ENCODE data around the gene RNF13. TPM values are rescaled to one million over a fixed set of nuclear protein-coding genes. Genes with fewer than 3 reads are reported as not detected.

The RNF13 gene
- total and polyA plus RNA-seq, 2 donors (not counting 3 experiments of a cell fraction or from before 2014, with no cell fraction given): 16.4 to 27.1 TPM

DNA sequence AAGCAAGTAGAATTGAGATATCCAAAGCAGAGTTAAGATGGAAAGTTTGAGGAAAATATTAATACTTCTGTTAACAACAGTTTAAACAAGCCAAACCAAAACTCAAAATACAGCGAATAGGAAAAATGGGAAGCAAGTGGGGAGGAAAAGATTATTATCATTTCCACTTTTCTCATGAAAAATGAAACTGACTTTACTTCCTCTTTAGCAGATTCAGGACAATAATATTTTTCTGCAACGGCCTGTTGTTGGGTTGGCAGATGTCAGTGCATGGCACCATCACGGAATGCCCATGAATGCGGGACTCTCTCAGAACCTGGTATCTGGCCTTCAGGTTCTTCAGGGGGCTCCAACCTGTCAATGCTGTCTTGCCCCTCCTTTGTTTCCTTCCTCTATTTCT is 31.8 kb upstream of the RNF13 start:
- Histone ChIP-seq H3K9ac (replicated peaks; ENCODE audit: extremely low read depth, insufficient read depth, low read length) (no peak overlapping the region), H3K36me3 (ENCODE audit: control insufficient read depth in 2 of 2, extremely low read depth in 1 of 2, insufficient read depth in 2 of 2, low read length in 2 of 2) (no peaks in the 10 kb centered on the region), H3K4me1 (ENCODE audit: control insufficient read depth, extremely low read depth, insufficient read depth, low read length) (peaks cover 8% of the 10 kb centered on the region), H3K4me3 (replicated peaks in 1 of 3; ENCODE audit: insufficient read depth in 1 of 3, low read depth in 1 of 3, low read length in 3 of 3) (no peak overlapping the region), H3K27me3 (ENCODE audit: control insufficient read depth in 2 of 2, insufficient read depth in 2 of 2, low read length in 2 of 2) (no peaks in the 10 kb centered on the region), H3K9me1 (replicated peaks; ENCODE audit: control insufficient read depth, extremely low read depth, insufficient read depth, low read length) (no peaks in the 10 kb centered on the region), H3K4me2 (ENCODE audit: insufficient read depth, low read length) (no peak overlapping the region), H2AFZ (ENCODE audit: low read depth, low read length) (peak overlapping the region; percentile 5), H3K79me2 (ENCODE audit: control insufficient read depth, insufficient read depth, low read length) (no peaks in the 10 kb centered on the region), H4K20me1 (replicated peaks; ENCODE audit: control insufficient read depth, extremely low read depth, insufficient read depth, low read length) (no peaks in the 10 kb centered on the region), H3K27ac (ENCODE audit: insufficient read depth, low read depth, low read length) (no peak overlapping the region), H3K9me3 (replicated peaks; ENCODE audit: control insufficient read depth, insufficient read depth, low read length) (no peaks in the 10 kb centered on the region)
- DNase-seq (ENCODE audit: low read depth, low spot score) (peak; percentile 66), FAIRE-seq (peak; percentile 31)
- POLR2A ChIA-PET: no interaction called here
- dilution Hi-C loops (cut with MboI; ENCODE audit: extremely low pct_ligation_motif_present, low sequenced_read_pairs) (no loop called here), intact Hi-C loops (cut with micrococcal nuclease) (no loop called here)
- TF ChIP-seq POLR2A (IDR thresholded peaks at IDR 0.05; ENCODE audit: low read depth, low read length) (no peak), EZH2 (IDR thresholded peaks at IDR 0.05; ENCODE audit: borderline replicate concordance, low read depth, low read length, severe bottlenecking) (no peak), FOS (IDR thresholded peaks at IDR 0.05; ENCODE audit: borderline replicate concordance, insufficient read depth, low read length) (no peak), GATA2 (IDR thresholded peaks at IDR 0.05; ENCODE audit: insufficient read depth, insufficient read length, low read depth, low read length) (no peak), MYC (IDR thresholded peaks at IDR 0.05; ENCODE audit: low read depth, low read length) (no peak), POLR2AphosphoS5 (IDR thresholded peaks at IDR 0.05; ENCODE audit: insufficient read depth, low read depth, low read length) (no peak), JUN (IDR thresholded peaks at IDR 0.05; ENCODE audit: borderline replicate concordance, insufficient read depth, insufficient read length, low read depth) (no peak)
- TF ChIP-seq, protein P1, sequence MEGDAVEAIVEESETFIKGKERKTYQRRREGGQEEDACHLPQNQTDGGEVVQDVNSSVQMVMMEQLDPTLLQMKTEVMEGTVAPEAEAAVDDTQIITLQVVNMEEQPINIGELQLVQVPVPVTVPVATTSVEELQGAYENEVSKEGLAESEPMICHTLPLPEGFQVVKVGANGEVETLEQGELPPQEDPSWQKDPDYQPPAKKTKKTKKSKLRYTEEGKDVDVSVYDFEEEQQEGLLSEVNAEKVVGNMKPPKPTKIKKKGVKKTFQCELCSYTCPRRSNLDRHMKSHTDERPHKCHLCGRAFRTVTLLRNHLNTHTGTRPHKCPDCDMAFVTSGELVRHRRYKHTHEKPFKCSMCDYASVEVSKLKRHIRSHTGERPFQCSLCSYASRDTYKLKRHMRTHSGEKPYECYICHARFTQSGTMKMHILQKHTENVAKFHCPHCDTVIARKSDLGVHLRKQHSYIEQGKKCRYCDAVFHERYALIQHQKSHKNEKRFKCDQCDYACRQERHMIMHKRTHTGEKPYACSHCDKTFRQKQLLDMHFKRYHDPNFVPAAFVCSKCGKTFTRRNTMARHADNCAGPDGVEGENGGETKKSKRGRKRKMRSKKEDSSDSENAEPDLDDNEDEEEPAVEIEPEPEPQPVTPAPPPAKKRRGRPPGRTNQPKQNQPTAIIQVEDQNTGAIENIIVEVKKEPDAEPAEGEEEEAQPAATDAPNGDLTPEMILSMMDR (IDR thresholded peaks at IDR 0.05; ENCODE audit: extremely low read depth in 1 of 2, insufficient read depth in 1 of 2, low read depth in 1 of 2, low read length in 2 of 2): no peak
- TF ChIP-seq, protein P2, sequence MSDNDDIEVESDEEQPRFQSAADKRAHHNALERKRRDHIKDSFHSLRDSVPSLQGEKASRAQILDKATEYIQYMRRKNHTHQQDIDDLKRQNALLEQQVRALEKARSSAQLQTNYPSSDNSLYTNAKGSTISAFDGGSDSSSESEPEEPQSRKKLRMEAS (IDR thresholded peaks at IDR 0.05; ENCODE audit: insufficient read depth, insufficient read length): no peak
- BruUV-seq (replicated peaks): no TSS peak
- CTCF ChIA-PET: interaction anchor here (1.6 kb wide), 1 partner anchor 15 kb away, joined by 5 read pairs; no protein-coding TSS in a partner anchor

Measured in endothelial cell of umbilical vein (primary cell).